Measurements from ENCODE around the gene MIEN1. TPM values are rescaled to one million over a fixed set of nuclear protein-coding genes. Genes with fewer than 3 reads are reported as not detected.

The MIEN1 gene
- total RNA-seq, 4 donors from 2014 or later, result 43.6 to 54.1 (median 52.1) TPM

GRCh38 chr17:39772987-39773934, 42.9 kb upstream of the MIEN1 start:
- Histone ChIP-seq H3K36me3 (no peaks in the 10 kb centered on the region), H3K4me1 (peaks cover 7% of the 10 kb centered on the region), H3K4me3 (no peak overlapping the region), H3K27me3 (peaks cover 9% of the 10 kb centered on the region), H3K27ac (no peak overlapping the region), H3K9me3 (no peaks in the 10 kb centered on the region)
- 81% methylated on average over 7 of the region's 7 CpGs for WGBS
- no peak for DNase-seq (ENCODE audit: low spot score in 2 of 2)
- TF ChIP-seq CTCF (IDR thresholded peaks at IDR 0.05) (no peak), EP300 (IDR thresholded peaks at IDR 0.05) (no peak), POLR2AphosphoS5 (IDR thresholded peaks at IDR 0.05) (no peak), POLR2A (IDR thresholded peaks at IDR 0.05) (no peak)

DNA sequence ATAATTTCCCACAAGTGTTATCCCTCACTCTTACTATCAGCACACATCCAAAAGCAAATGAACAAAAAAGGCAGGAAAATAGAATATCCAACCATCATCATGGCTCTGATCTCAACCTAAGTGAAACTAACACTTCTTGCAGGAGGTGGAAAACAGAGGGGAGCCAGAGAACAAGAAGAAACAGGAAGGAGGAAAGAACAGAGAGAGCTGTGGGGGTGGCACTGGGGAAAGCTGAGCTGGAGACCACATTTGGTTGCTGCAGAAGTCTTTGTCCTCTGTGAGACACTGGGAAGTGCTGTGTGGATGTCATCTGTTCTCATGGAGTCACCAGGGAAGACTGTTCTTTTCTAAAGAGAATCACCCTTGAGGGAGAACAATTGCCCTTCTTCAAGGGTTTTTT, 42.1 kb upstream of the MIEN1 start:
- no peak for TF ChIP-seq CTCF (IDR thresholded peaks at IDR 0.05)
- TF ChIP-seq EP300 (IDR thresholded peaks at IDR 0.05), result no peak
- no peak for TF ChIP-seq POLR2AphosphoS5 (IDR thresholded peaks at IDR 0.05)
- no peak for TF ChIP-seq POLR2A (IDR thresholded peaks at IDR 0.05)
- Histone ChIP-seq H3K27me3 (peaks cover 9% of the 10 kb centered on the region), H3K27ac (no peak overlapping the region), H3K4me3 (no peak overlapping the region), H3K4me1 (peaks cover 7% of the 10 kb centered on the region), H3K9me3 (no peaks in the 10 kb centered on the region), H3K36me3 (no peaks in the 10 kb centered on the region)
- no peak for DNase-seq (ENCODE audit: low spot score in 2 of 2)

GRCh38 chr17:39769974-39770587, 39.7 kb upstream of the MIEN1 start:
- TF ChIP-seq EP300 (IDR thresholded peaks at IDR 0.05) (no peak), POLR2A (IDR thresholded peaks at IDR 0.05) (no peak), CTCF (IDR thresholded peaks at IDR 0.05) (no peak), POLR2AphosphoS5 (IDR thresholded peaks at IDR 0.05) (no peak)
- 34% methylated on average over 8 of the region's 8 CpGs for WGBS
- Histone ChIP-seq H3K9me3 (no peaks in the 10 kb centered on the region), H3K4me1 (peaks cover 7% of the 10 kb centered on the region), H3K4me3 (no peak overlapping the region), H3K27me3 (peaks cover 12% of the 10 kb centered on the region), H3K27ac (no peak overlapping the region), H3K36me3 (no peaks in the 10 kb centered on the region)
- no peak for DNase-seq (ENCODE audit: low spot score in 2 of 2)

GRCh38 chr17:39767147-39767546, 36.8 kb upstream of the MIEN1 start:
- DNase-seq (ENCODE audit: low spot score in 2 of 2), result no peak

More at GRCh38 chr17:39767147-39767546, 36.8 kb upstream of the MIEN1 start:
- H3K36me3 ChIP-seq, result no peaks in the 10 kb centered on the region
- no peaks in the 10 kb centered on the region for H3K9me3 ChIP-seq
- 69% methylated on average over 3 of the region's 3 CpGs for WGBS
- H3K4me1 ChIP-seq, result peaks cover 7% of the 10 kb centered on the region
- TF ChIP-seq POLR2A (IDR thresholded peaks at IDR 0.05) (no peak), EP300 (IDR thresholded peaks at IDR 0.05) (no peak), POLR2AphosphoS5 (IDR thresholded peaks at IDR 0.05) (no peak), CTCF (IDR thresholded peaks at IDR 0.05) (no peak)
- peaks cover 14% of the 10 kb centered on the region for H3K27me3 ChIP-seq
- H3K4me3 ChIP-seq, result no peak overlapping the region
- H3K27ac ChIP-seq, result no peak overlapping the region
